Epithelial cell of prostate (primary cell): ENCODE measurements around the gene CPED1.
"Not testable (repeated sequence)": the region's sequence is repeated elsewhere in the genome, so short reads cannot be mapped to it uniquely, and the experiment has no call there.

Experiments
- DNase-seq: peaks from one replicate; pipeline ENCODE4 v3.0.0-alpha.2; 2011; ENCODE audit warnings: low read depth, low spot score
- H3K27ac ChIP-seq: fragments of 450-650 bp; 2 replicates; pipeline ENCODE4 v1.5.1; 2017; ENCODE audit warnings: mild to moderate bottlenecking

CPED1 gene

GRCh38 chr7:121267612-121268011 lies 279.1 kb downstream of the CPED1 start:
- H3K27ac ChIP-seq, result no peak overlapping the region
- DNase-seq, result no peak

- H3K27ac ChIP-seq, result no peak overlapping the region
- no peak for DNase-seq
These were observed 281.3 kb downstream of the CPED1 start for GRCh38 chr7:121269798-121270197.

DNA sequence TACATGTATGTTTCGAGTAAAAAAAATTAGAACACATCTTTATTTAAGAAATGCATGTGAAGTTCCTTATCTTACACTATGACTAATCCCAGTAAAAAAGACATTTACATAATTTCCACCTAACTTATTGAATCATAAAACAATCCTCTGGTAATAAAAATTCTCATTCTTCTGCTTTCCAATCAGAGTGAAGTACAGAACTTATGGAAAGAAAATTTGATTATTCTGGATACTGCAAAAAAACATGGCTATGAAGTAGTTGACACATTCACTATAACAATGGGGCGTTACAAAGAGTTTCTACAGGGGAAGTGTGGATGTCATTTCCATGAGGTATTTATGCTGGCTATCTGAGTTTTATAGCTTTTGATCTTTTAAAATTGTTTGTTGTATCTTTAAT lies 282.6 kb downstream of the CPED1 start:
- DNase-seq, result no peak
- H3K27ac ChIP-seq, result no peak overlapping the region

DNA sequence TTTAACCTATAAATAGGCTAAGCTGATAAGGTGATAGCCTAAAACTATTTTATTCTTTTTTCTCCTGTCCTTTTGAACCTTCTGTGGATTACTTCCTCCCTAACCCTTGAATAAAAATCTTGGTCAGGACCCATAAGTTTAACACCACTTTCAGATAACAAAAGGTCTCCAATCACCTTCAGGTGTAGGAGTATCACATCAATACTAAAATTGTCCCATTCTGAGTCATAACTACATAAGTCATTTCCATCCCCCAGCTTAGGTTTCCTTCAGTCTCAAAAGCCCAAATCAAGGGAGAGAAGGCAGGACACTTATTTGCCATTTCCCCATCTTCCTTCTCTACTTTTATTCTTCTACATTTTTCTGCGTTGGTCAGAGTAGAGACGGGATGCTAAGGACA lies 283.4 kb downstream of the CPED1 start:
- no peak overlapping the region for H3K27ac ChIP-seq
- DNase-seq, result no peak

- no peak overlapping the region for H3K27ac ChIP-seq
- DNase-seq, result no peak
These were observed 284.2 kb downstream of the CPED1 start for GRCh38 chr7:121272676-121273075.

- DNase-seq, result no peak
- H3K27ac ChIP-seq, result no peak overlapping the region
These were observed 285.1 kb downstream of the CPED1 start for GRCh38 chr7:121273467-121274167.

DNA sequence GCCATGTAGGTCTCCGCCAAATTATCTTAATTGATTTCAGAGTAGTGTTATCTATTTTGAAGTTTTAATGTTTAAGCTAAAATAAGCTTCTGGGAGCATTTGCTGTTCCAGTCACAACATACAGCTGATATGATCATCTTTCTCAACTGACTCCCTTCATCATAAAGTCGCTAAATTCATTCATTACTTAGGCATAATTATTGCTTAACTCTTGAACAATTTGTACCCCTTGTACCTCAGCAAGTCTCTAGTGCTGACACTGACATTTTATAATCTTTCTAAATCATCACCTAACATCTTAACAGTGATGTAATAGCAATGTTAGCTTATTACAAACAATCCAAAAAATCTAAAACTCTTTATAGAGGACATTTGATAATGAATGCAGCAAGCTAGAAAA lies 286.0 kb downstream of the CPED1 start:
- DNase-seq, result no peak
- no peak overlapping the region for H3K27ac ChIP-seq

DNA sequence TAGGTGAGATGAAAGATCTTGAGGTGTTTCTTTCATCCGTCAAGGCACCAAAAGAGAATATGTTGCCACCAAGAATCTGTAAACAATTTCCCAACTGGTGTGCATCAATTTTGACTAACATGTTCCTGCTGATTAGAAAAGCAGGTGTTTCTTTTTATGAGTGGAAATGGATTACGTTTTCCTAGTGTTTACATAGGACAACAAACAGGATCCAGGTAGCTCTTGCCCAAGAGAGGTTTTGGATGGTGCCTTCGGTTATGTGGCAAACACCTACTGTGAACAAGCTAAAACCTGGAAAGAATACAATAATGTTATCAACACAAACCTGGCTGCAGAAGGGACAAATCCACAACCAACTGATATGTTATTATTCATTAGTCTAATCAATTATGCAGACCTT lies 286.7 kb downstream of the CPED1 start:
- DNase-seq, result no peak
- H3K27ac ChIP-seq, result no peak overlapping the region

- no peak for DNase-seq
These were observed 287.8 kb downstream of the CPED1 start for GRCh38 chr7:121276313-121276712.

GRCh38 chr7:121278120-121279021 lies 289.9 kb downstream of the CPED1 start:
- peak; percentile 22 for DNase-seq
- no peak overlapping the region for H3K27ac ChIP-seq

More at GRCh38 chr7:121276313-121276712, 287.8 kb downstream of the CPED1 start:
- H3K27ac ChIP-seq, result no peak overlapping the region

GRCh38 chr7:121279060-121279620 lies 290.6 kb downstream of the CPED1 start:
- H3K27ac ChIP-seq, result no peak overlapping the region
- DNase-seq, result no peak

GRCh38 chr7:121279822-121280221 lies 291.3 kb downstream of the CPED1 start:
- no peak overlapping the region for H3K27ac ChIP-seq
- no peak for DNase-seq

- DNase-seq, result no peak
- H3K27ac ChIP-seq, result no peak overlapping the region
These were observed 292.1 kb downstream of the CPED1 start for GRCh38 chr7:121280656-121281055.

DNA sequence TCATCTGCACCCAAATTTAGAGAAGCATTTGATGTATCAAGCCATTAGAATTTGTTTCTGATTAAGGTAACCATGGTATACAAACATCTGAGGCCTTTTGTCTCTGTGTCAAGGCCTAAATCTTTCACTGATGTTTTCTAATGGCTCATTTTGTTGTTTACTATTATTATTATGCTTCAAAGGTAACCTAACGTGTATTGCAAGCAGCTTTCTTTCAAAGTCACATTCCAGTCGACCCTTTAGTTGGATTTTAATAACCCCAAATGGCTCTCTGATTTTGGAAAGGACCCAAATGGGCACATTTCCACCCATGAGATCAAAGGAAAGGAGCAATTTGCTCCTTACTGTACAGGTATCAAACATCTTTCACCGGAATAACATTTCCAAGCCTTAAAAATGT lies 293.6 kb downstream of the CPED1 start:
- no peak for DNase-seq
- no peak overlapping the region for H3K27ac ChIP-seq

DNA sequence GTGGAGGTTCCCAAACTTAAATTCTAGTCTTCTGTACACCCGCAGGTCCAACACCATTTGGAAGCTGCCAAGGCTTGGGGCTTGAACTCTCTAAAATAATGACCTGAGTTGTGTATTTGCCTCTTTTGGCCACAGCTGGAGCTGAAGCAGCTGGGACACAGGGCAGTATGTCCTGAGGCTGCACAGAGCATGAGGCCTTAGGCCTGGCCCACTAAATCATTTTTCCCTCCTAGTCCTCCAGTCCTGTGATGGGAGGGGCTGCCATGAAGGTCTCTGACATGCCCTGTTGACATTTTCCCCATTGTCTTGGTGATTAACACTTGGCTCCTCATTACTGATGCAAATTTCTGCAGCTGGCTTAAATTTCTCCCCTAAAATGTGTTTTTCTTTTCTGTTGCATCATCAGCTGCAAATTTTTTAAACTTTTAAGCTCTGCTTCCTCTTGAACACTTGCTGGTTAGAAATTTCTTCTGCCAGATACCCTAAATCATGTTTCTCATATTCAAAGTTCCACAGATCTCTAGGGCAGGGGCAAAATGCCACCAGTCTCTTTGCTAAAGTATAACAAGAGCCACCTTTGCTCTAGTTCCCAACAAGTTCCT lies 296.7 kb downstream of the CPED1 start:
- no peak overlapping the region for H3K27ac ChIP-seq

DNA sequence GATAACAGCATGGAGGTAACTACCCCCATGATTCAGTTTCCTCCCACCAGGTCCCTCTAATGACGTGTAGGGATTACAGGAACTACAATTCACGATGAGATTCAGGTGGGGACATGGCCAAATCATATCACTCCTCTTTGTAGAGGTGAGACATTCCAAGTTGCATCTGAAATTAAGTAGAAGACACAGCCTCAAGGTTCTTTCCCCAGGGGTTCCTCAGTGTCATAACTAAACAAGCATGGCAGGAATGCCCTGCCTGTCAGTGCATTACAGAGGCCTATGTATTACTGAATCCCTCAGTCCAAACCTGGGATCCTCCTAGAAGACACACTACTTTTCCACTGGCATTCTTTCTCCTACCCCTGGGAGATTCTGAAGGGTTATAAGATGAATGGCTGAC lies 297.7 kb downstream of the CPED1 start:
- DNase-seq, result no peak
- no peak overlapping the region for H3K27ac ChIP-seq

More for the DNA sequence above, 296.7 kb downstream of the CPED1 start:
- no peak for DNase-seq

DNA sequence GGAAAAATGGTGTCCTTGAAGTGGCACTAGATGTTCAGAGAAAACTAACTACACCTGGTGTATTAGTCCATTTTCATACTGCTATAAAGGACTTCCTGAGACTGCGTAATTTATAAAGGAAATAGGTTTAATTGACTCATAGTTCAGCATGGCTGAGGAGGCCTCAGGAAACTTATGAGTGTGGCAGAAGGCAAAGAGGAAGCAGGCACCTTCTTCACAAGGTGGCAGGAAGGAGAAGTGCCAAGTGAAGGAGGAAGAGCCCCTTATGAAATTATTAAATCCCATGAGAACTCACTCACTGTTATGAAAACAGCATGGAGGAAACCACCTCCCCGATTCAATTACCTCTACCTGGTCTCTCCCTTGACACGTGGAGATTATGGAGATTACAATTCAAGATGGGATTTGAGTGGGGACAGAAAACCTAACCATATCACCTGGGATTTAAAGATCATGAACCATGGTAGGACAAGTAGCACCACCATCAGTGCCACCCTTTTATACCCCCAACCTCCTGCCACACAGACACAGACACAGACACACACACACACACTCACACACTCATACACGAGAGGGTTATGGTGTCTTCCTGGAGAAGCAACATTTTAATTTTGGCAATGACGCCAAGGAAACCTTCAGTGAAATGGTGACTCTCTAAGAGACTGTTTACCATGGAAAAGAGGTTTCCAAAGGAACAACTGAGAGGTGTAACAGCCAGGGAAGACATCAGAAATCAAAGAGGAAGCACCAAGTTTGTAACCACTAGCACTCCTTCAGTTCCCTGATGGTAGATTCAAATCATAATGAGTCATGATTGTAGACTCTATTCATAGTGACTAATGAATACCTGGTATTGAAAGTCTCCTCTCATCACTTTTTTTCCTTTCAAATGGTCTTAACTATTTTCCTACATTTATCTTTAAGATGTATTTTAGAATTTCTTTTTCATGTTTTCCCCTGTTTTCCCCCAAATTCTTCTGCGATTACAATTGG lies 298.5 kb downstream of the CPED1 start:
- peak overlapping the region; percentile 10 for H3K27ac ChIP-seq
- peak; percentile 36 for DNase-seq

DNA sequence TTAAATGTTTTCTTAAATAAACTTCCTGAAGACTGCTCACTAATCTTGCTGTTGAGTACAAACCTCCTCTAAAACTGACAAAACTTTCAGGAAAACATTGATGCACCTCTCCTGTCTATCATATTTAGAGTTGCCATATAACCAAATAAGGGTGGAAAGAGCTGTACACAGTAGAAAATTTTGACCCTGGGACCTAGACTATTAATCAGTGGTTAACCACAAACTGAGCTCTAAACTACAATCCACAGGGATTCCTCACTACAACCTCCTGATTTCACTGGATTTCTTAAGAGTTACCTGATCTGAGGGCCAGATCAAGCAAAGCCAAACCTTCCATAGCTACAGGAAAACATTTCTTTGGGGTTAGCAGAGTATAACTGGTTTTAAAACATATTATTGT lies 300.4 kb downstream of the CPED1 start:
- no peak overlapping the region for H3K27ac ChIP-seq
- no peak for DNase-seq

- not testable (repeated sequence) for H3K27ac ChIP-seq, DNase-seq
These were observed 301.4 kb downstream of the CPED1 start for GRCh38 chr7:121289930-121290329.
